GM12873 (cell line): ENCODE results near the gene TFAP2A.

Experiments used
- CTCF ChIP-seq: IDR thresholded peaks from 2 replicates; pipeline ENCODE4 v1.5.1; 2012; ENCODE audit warnings: low read depth, mild to moderate bottlenecking, moderate library complexity, low read length, control low read depth; ENCODE audit not compliant: insufficient read depth; ENCODE audit errors: missing control alignments

TFAP2A gene

DNA sequence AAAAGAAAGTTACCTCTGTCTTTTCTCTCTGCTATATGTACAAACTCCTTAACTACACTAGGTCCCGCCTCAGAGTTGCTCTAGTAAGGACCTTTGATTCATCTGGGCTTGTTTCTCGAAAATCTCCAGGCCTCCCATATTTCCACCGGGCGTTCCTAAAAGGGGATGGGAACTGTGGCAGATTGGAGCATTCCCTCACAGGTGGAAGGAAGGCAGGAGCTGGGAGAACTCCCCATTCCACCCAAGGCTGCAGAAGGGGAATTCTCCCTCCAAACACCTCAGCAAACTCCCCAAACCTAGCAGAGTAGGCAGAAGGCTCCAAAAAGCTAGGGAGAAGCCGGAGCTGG lies 1.6 kb upstream of the TFAP2A start:
- no peak for TF ChIP-seq CTCF

DNA sequence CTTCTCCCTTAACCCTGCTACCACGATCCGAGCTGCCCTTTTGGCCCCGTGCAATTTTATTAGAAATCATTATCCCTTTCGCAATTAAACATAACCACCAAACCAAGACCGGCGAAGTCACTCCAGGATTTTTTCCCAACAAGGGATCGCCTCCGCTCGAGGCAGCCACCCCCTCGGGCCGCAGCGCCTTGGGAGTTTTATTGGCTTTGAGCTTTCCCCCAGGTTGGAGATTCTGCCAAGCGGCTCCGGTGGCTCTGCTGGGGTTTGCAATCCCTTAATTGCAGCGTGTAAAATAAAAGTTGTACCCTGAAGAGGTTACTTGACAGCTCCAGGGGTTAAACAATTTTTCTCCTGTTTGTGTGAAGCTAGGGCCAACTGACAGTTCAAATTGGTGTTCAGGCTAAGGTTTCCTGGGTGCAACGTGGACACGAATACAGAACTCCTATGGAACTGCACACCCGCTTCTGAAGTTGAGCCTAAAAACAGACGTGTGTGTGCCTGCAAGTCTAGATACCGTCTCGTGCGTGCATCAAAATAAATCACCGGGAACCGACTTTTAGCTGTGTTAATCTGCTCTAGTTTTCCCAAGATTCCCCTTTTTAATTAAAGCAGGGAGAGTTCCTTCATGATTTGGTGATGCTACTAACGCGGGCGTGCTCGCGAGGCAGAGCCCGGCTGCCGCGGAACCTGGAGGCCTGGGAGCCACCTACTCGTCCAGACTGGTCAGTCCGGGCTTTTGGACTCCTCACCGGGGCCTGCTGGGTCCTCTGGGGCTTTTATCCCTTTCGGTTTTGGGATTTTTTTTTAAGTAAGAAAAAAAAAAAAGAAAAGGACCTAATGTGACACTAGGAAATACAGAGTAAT lies 975 bp upstream of the TFAP2A start:
- TF ChIP-seq CTCF: no peak

GRCh38 chr6:10413850-10414738 lies 780 bp downstream of the TFAP2A start:
- no peak for TF ChIP-seq CTCF

- no peak for TF ChIP-seq CTCF
Observed at GRCh38 chr6:10413262-10413849, 1.5 kb downstream of the TFAP2A start.

GRCh38 chr6:10412461-10413261 lies 2.2 kb downstream of the TFAP2A start:
- TF ChIP-seq CTCF: no peak

DNA sequence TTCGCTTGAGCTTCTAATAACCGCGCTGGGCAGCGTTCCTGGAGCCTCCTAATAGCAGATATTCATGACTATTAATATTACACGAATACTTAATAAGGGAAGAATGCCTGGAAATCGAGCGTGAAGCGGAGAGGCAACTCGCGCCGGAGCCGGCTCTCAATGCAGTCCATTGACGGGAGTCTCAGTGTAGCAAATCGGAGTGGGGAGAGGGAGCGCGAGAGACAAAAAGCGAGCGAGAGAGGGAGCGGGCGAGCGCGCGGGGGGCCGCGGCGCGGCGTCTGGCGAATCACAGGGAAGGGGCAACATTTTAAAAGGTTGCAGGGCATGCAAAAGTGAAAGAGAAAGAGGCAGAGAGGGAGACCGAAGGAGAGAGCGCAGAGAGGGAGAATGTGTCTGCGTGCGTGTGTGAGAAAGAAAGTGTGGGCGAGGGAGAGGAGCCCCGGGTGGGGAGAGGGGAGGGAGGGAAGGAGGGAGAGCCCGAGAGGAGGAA lies 2.9 kb downstream of the TFAP2A start:
- no peak for TF ChIP-seq CTCF
